Endothelial cell of umbilical vein (primary cell): Measurements from ENCODE around the gene CCDC116. TPM values are rescaled to one million over a fixed set of nuclear protein-coding genes. Genes with fewer than 3 reads are reported as not detected.

Source experiments
- BruUV-seq: library from RNA; stranded (reverse); fragments of 400-500 nt; replicated peaks from 2 replicates; lab custom pipeline; 2021; lab: Mats Ljungman, UMichigan
- CTCF ChIA-PET: fragments of 300-600, 350-600 bp; sonication (Branson Sonifier 250); formaldehyde crosslinking; loops from one replicate; lab custom pipeline; 2021; ENCODE audit warnings: antibody characterized with exemption, inconsistent platforms; lab: Charles Lee
- POLR2A ChIA-PET: fragments of 300-600, 350-600 bp; sonication (Branson Sonifier 250); formaldehyde crosslinking; loops from one replicate; lab custom pipeline; 2021; ENCODE audit warnings: antibody characterized with exemption, inconsistent platforms; lab: Charles Lee
- DNase-seq: peaks from one replicate; pipeline ENCODE4 v3.0.0-alpha.2; 2011; ENCODE audit warnings: low read depth, low spot score
- FAIRE-seq: peaks from 2 replicates; lab custom pipeline; 2011; peaks lifted over from hg19 to GRCh38; lab: Jason Lieb, UNC
- H2AFZ ChIP-seq: 2 replicates; pipeline ENCODE4 v1.6.0; 2012; ENCODE audit warnings: low read depth, low read length, control low read depth, inconsistent platforms
- H3K27ac ChIP-seq: 2 replicates; pipeline ENCODE4 v1.5.1; 2011; ENCODE audit warnings: low read depth, mild to moderate bottlenecking, control low read depth, low read length, moderate library complexity; ENCODE audit not compliant: insufficient read depth
- H3K27me3 ChIP-seq, 2 experiments: 2 replicates each; pipeline versions ENCODE4 v1.6.0 to v1.6.1; 2011; ENCODE audit warnings: low read length in 2 of 2, mixed read lengths in 1 of 2; ENCODE audit not compliant: control insufficient read depth in 2 of 2, insufficient read depth in 2 of 2
- H3K36me3 ChIP-seq, 2 experiments: 2 replicates in 1 of 2; 3 replicates in 1 of 2; pipeline ENCODE4 v1.5.1; 2011; ENCODE audit warnings: low read length in 2 of 2, mild to moderate bottlenecking in 1 of 2, moderate library complexity in 1 of 2; ENCODE audit not compliant: control insufficient read depth in 2 of 2, insufficient read depth in 2 of 2; ENCODE audit errors: extremely low read depth in 1 of 2
- H3K4me1 ChIP-seq: 3 replicates; pipeline ENCODE4 v1.5.1; 2011; ENCODE audit warnings: mild to moderate bottlenecking, low read length; ENCODE audit not compliant: control insufficient read depth, insufficient read depth; ENCODE audit errors: extremely low read depth
- H3K4me2 ChIP-seq: 2 replicates; pipeline ENCODE4 v1.6.1; 2011; ENCODE audit warnings: low read length, control low read depth, mixed read lengths; ENCODE audit not compliant: insufficient read depth
- H3K4me3 ChIP-seq, 3 experiments: fragments of 200-600 bp in 1 of 3; sonication (generic), shearing (Covaris generic) in 1 of 3; replicated peaks in 1 of 3; 2 replicates each; pipeline ENCODE4 v1.5.1; 2011 to 2016; ENCODE audit warnings: control low read depth in 3 of 3, low read length in 3 of 3, mild to moderate bottlenecking in 2 of 3, inconsistent platforms in 1 of 3, low read depth in 1 of 3, moderate library complexity in 1 of 3; ENCODE audit not compliant: insufficient read depth in 1 of 3
- H3K79me2 ChIP-seq: 2 replicates; pipeline ENCODE4 v1.6.0; 2012; ENCODE audit warnings: low read length, inconsistent platforms; ENCODE audit not compliant: control insufficient read depth, insufficient read depth
- H3K9ac ChIP-seq: replicated peaks from 2 replicates; pipeline ENCODE3; 2011; ENCODE audit warnings: low read length, control low read depth; ENCODE audit not compliant: insufficient read depth; ENCODE audit errors: extremely low read depth
- H3K9me1 ChIP-seq: replicated peaks from 3 replicates; pipeline ENCODE4 v1.6.0; 2011; ENCODE audit warnings: mild to moderate bottlenecking, low read length; ENCODE audit not compliant: control insufficient read depth, insufficient read depth; ENCODE audit errors: extremely low read depth
- H3K9me3 ChIP-seq: replicated peaks from 2 replicates; pipeline ENCODE4 v1.5.1; 2012; ENCODE audit warnings: low read length, inconsistent platforms; ENCODE audit not compliant: control insufficient read depth, insufficient read depth
- H4K20me1 ChIP-seq: replicated peaks from 2 replicates; pipeline ENCODE3; 2011; ENCODE audit warnings: mild to moderate bottlenecking, low read length; ENCODE audit not compliant: control insufficient read depth, insufficient read depth; ENCODE audit errors: extremely low read depth
- CTCF ChIP-seq, 2 donors: IDR thresholded peaks; 1 replicate in 1 of 2; 2 replicates in 1 of 2; pipeline ENCODE4 v1.5.1; 2011; ENCODE audit warnings: low read length in 2 of 2, mild to moderate bottlenecking in 2 of 2, moderate library complexity in 2 of 2, control low read depth in 1 of 2, inconsistent platforms in 1 of 2, low read depth in 1 of 2; ENCODE audit not compliant: insufficient read depth in 1 of 2; ENCODE audit errors: extremely low read depth in 1 of 2
- EZH2 ChIP-seq: IDR thresholded peaks from 2 replicates; pipeline ENCODE4 v1.6.1; 2012; ENCODE audit warnings: borderline replicate concordance, low read depth, mild to moderate bottlenecking, moderate library complexity, low read length, inconsistent platforms; ENCODE audit not compliant: severe bottlenecking
- FOS ChIP-seq: IDR thresholded peaks from 2 replicates; pipeline ENCODE4 v1.6.1; 2011; ENCODE audit warnings: mild to moderate bottlenecking, low read length, moderate library complexity, borderline replicate concordance; ENCODE audit not compliant: insufficient read depth
- GATA2 ChIP-seq: IDR thresholded peaks from 2 replicates; pipeline ENCODE4 v1.7.0; 2011; ENCODE audit warnings: low read depth, mild to moderate bottlenecking, moderate library complexity, mixed read lengths, low read length; ENCODE audit not compliant: insufficient read length, insufficient read depth
- JUN ChIP-seq: IDR thresholded peaks from 2 replicates; pipeline ENCODE4 v1.6.1; 2011; ENCODE audit warnings: borderline replicate concordance, low read depth; ENCODE audit not compliant: insufficient read length, insufficient read depth
- MAX ChIP-seq: IDR thresholded peaks from 2 replicates; pipeline ENCODE4 v1.6.1; 2011; ENCODE audit not compliant: insufficient read depth, insufficient read length
- MYC ChIP-seq: IDR thresholded peaks from one replicate; pipeline ENCODE4 v1.6.1; 2011; ENCODE audit warnings: mild to moderate bottlenecking, low read depth, low read length
- POLR2A ChIP-seq: IDR thresholded peaks from 2 replicates; pipeline ENCODE4 v1.6.1; 2012; ENCODE audit warnings: low read depth, mild to moderate bottlenecking, control low read depth, low read length
- POLR2AphosphoS5 ChIP-seq: IDR thresholded peaks from 2 replicates; pipeline ENCODE4 v1.6.1; 2012; ENCODE audit warnings: low read depth, mild to moderate bottlenecking, control low read depth, low read length, moderate library complexity; ENCODE audit not compliant: insufficient read depth
- dilution Hi-C: fragments of 300-500 bp; cut with MboI; formaldehyde crosslinking; loops from one replicate; pipeline ENCODE4 v1.15.0; 2019; ENCODE audit warnings: low sequenced_read_pairs; ENCODE audit not compliant: extremely low pct_ligation_motif_present
- intact Hi-C: fragments of 100-400 bp; cut with micrococcal nuclease; formaldehyde crosslinking; loops from one replicate; pipeline ENCODE4 v1.10.0; 2022
- polyA plus RNA-seq, 4 experiments: library from polyadenylated mRNA; depleted of rRNA in 3 of 4; stranded (reverse) in 3 of 4; unstranded in 1 of 4; fragments of >200 nt; gene quantifications; 2 replicates each; pipeline versions ENCODE4 v1.2.1 to v1.2.3, GENCODE V29; 2011 to 2012; ENCODE audit warnings: missing spikeins in 1 of 4
- total RNA-seq: library from RNA; stranded (reverse); gene quantifications from 2 replicates; pipeline ENCODE4 v1.2.3, GENCODE V29; 2021

The CCDC116 gene
- total and polyA plus RNA-seq, 2 donors (not counting 3 experiments of a cell fraction or from before 2014, with no cell fraction given): 0.21 to 0.33 TPM

- DNase-seq (no peak), FAIRE-seq (no peak)
- intact Hi-C loops (no loop called here), dilution Hi-C loops (no loop called here)
- Histone ChIP-seq H3K9ac (no peak overlapping the region), H3K4me3 (no peak overlapping the region), H3K27ac (no peak overlapping the region), H2AFZ (no peak overlapping the region), H3K79me2 (no peaks in the 10 kb centered on the region), H3K9me3 (no peaks in the 10 kb centered on the region), H3K4me1 (no peaks in the 10 kb centered on the region), H3K27me3 (no peaks in the 10 kb centered on the region), H3K4me2 (no peak overlapping the region), H3K9me1 (no peaks in the 10 kb centered on the region), H4K20me1 (no peaks in the 10 kb centered on the region), H3K36me3 (peaks cover 0 to 24% of the 10 kb centered on the region in 2 experiments)
- ChIA-PET CTCF (no interaction called here), POLR2A (no interaction called here)
- no TSS peak for BruUV-seq
- TF ChIP-seq CTCF (IDR thresholded peaks at IDR 0.05; ENCODE audit: extremely low read depth in 1 of 2, insufficient read depth in 1 of 2, low read depth in 1 of 2, low read length in 2 of 2): no peak
- TF ChIP-seq GATA2: no peak
- TF ChIP-seq POLR2AphosphoS5: no peak
- no peak for TF ChIP-seq MYC
- TF ChIP-seq MAX: no peak
- TF ChIP-seq POLR2A: no peak
- no peak for TF ChIP-seq FOS
- no peak for TF ChIP-seq JUN
- TF ChIP-seq EZH2: no peak
Observed at GRCh38 chr22:21680830-21681565, 48.4 kb downstream of the CCDC116 start.
